CD4-positive, alpha-beta T cell treated with Interleukin-15 for 4 hours (primary cell): ENCODE results near the gene TFG.

Experiments used
- DNase-seq: peaks from one replicate; pipeline ENCODE4 v3.0.0-alpha.2; 2020; ENCODE audit warnings: low spot score

TFG gene

DNA sequence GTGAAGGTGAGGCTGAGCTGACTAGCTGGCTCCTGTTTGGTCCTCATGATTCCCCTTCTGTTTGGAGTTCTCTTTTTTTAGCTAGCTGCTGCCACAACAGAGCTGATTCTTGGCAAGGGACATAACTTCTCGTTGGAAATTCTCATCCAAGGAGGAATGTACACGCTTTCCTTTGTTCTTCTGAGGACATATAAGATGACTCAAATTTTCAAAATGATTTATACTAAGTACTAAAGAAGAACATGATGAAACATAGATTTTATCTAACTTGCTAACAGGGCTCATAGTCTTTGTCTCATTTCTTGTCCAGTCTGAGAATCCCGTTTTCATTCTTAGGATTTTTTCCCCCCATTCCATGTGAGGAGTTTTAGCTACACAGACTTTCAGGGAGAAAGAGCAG lies 2.9 kb upstream of the TFG start:
- DNase-seq, result no peak

DNA sequence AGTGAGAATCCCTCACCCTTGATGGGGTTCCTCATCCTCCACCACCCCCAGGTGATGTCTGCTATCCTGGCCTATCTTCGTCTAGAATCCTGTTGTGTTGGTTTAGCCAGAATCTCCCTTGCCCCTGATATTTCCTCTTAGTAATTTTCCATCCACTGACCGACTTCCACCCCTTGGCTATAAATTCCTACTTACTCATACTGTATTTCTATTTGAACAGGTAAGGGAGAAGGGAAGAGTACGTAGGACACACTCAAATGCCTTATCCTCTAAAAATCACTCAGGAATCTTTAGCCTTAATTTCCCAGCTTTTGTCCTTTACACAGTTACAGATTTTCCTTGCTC lies 678 bp upstream of the TFG start:
- no peak for DNase-seq

- peak; percentile 13 for DNase-seq
Measured at GRCh38 chr3:100709842-100710260, 557 bp downstream of the TFG start.

GRCh38 chr3:100710261-100710968 lies 1.1 kb downstream of the TFG start:
- peak; percentile 54 for DNase-seq

DNA sequence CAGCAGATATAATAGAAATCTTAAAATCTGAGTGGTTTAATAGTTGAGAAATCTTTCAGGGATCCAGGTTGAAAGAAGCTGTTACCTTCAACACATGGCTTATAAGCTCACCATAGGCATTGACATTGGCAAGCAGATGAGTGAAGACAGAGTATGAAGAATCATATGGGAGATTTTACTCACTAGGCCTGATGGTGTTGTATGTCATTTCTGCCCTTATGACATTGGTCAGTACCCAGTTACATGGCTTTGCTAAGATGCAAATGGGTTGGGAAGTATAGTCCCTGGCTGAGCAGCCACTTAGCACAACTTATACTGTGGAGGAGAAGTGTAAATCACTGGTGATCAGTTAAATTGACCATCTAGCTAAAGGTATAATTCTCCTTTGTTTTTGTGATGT lies 5.9 kb downstream of the TFG start:
- no peak for DNase-seq

- DNase-seq, result no peak
Measured at GRCh38 chr3:100717063-100717462, 7.8 kb downstream of the TFG start.

DNA sequence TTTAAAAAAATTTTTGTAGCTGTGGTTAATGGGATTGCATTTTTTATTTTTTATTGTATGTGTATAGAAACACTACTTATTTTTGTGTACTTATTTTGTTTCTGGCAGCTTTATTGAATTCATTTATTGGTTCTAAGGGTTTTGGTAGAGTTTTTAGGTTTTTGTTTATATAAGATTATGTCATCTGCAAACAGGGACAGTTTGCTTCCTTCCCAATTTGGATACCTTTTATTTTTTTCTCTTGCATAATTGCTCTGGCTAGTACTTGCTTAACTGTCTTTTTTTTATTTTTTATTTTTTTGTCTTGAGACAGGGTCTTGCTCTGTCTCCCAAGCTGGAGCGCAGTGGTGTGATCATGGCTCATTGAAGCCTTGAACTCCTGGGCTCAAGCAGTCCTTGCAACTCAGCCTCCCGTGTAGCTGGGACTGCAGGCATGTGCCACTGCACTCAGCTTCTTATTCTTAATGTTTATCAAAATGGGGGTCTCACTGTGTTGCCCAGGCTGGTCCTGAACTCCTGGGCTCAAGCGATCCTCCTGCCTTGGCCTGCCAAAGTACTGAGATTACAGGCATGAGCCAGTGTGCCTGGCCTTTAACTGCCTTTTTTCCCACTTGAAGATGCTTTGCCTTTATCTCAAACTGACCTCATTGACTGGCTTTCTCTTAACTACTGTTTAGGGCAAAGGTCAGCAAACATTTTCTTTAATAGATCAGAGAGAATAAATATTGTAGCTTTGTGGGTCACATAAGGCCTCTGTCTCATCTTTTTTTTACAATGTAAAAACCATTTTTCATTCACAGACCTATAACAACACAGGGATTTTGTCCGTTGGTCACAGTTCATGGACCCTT lies 8.6 kb downstream of the TFG start:
- no peak for DNase-seq

GRCh38 chr3:100719136-100719535 lies 9.8 kb downstream of the TFG start:
- DNase-seq, result no peak

- no peak for DNase-seq
Measured at GRCh38 chr3:100720426-100720825, 11.1 kb downstream of the TFG start.

- no peak for DNase-seq
Measured at GRCh38 chr3:100725935-100726513, 16.7 kb downstream of the TFG start.

DNA sequence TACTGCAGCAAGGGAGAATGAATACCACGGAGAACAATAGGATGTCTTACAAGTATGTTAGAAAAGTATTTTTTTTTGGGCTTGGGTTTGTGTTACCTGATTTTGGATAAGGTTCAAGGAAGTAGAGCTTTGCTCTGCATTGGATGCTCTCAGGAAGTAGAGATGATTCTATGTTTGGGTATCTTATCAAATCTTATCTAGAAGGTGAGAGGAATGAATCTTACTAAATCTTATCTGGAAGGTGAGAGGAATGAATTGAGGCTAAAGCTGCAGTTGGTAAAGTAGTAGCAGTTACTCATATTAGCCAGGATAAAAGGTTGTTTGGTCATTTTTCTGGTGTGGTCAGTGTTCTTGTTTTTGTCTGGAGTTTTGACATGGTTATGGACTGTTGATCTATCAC lies 17.4 kb downstream of the TFG start:
- DNase-seq, result no peak

DNA sequence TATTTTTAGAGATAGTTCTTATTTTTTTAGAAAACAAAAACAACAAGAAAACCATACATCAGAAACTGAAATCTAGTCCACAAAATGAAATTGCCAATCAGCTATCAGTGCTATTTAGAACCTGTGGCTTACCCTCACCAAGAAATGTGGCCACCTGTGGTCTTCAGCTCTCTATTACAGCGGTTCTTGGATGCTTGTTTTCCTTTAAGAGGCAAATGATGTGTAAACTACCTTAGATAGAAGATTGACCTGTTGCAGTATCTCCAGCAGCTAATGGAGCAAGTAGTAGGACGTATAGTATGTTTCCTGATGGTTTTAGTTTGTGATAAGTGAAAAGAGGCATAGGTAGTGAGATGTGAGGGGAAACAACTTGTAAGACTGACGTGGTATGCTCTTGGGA lies 21.2 kb downstream of the TFG start:
- DNase-seq, result no peak

DNA sequence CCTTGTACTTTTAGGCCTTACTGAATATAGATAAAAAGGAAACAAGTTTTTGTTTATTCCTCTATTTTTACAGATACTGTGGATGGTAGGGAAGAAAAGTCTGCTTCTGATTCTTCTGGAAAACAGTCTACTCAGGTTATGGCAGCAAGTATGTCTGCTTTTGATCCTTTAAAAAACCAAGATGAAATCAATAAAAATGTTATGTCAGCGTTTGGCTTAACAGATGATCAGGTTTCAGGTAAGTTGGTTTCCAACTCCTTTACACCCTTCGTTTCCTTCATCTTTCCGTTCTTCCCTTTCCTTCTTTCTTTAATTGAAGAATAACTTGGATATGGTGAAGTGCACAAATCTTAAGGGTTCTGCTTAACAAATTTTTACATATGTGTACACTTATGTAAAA lies 23.1 kb downstream of the TFG start:
- DNase-seq, result no peak

- no peak for DNase-seq
Measured at GRCh38 chr3:100737334-100737733, 28.0 kb downstream of the TFG start.

DNA sequence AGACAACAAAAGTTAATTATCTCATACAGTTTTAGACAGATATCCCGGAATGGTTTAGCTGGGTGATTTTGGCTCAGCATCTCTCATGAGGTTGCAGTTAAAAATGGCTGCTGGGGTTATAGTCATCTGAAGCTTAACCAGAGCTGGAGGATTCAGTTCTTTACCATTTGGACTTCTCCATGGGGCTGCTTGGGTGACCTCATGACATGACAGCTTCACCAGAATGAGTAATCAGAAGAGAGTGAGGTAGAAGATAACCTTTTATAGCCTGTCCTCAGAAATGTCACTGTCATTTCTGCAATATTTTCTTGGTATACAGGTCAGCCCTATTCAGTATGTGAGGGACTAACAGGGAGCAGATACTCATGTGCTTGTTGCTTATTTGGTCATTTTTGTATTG lies 30.9 kb downstream of the TFG start:
- DNase-seq, result no peak

- no peak for DNase-seq
Measured at GRCh38 chr3:100743535-100743934, 34.2 kb downstream of the TFG start.

- no peak for DNase-seq
Measured at GRCh38 chr3:100744671-100745070, 35.4 kb downstream of the TFG start.

DNA sequence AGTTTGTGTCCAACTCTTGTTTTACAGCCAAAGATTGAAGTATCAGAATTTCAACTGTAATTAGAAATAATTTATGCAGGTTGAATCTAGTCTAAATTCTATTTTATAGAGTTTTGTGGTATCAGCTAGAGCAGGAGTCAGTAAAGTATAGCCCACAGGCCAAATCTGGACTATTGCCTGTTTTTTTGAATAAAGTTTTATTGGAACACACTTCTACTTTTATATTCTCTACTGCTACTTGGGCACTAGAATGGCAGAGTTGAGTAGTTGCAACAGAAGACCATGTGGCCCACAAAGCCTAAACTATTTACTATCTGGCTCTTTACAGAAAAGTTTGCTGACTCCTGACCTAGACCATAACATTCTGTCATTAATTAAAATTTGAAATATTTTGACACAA lies 36.3 kb downstream of the TFG start:
- no peak for DNase-seq

DNA sequence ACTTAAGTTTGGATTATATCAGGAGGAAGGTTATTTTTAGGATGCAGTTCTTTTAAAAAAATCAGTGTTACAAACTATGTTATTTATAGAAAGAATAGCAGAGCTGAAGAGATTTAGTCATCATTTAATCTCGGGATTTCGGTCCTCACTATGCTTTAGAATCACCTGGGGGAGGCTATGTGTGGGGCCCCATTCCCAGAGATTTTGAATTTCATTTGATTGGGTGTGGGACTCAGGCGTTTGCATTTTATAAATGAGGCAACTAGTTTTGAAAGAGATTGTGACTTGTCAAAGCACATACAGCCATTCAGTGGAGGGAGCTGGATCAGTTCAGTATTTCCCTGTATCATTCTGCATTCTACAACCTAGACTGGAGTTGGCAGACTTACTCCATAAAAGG lies 36.8 kb downstream of the TFG start:
- no peak for DNase-seq

DNA sequence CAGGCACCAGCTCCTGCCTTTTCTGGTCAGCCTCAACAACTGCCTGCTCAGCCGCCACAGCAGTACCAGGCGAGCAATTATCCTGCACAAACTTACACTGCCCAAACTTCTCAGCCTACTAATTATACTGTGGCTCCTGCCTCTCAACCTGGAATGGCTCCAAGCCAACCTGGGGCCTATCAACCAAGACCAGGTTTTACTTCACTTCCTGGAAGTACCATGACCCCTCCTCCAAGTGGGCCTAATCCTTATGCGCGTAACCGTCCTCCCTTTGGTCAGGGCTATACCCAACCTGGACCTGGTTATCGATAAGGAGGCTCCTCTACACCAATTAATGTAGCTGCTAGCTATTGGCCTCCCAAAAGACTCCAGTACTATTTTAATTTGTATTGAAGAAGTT lies 38.9 kb downstream of the TFG start:
- DNase-seq, result no peak

DNA sequence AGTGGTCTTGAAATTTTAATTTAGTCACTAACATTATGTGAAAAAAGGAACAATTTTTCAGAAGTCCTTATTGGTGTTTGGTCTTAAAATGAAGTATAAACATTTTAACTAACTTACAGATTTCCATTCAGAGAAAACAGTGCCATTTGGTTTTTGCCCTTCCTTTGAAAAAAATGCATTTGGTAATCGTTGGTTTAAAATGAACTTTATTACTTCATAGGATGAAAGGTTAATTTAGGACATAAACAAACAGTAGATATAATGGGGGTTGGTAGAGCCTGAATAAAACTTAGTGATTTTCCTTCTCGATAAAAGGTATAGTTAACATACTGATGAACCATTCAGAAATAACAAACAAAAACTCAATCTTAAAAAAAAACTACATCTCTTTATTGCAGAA lies 39.7 kb downstream of the TFG start:
- no peak for DNase-seq

DNA sequence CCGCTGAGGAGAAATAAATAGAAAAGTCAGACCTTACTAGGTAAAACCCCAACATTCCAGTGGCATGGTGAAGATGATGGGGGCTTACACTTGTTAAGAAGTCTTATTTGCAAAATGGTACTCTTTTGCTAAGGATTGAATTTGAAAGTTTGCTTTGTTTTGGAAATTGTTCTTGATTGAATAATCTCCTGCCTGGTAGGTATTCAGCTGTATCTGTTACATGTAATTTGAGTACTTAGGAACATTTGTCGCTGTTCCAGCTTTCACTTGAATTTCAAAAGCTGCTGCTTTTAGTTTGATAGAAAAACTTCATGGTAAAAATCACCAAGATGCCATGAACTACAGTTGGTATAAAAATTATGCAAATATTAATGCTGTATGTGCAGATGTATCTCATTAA lies 44.6 kb downstream of the TFG start:
- DNase-seq, result no peak

DNA sequence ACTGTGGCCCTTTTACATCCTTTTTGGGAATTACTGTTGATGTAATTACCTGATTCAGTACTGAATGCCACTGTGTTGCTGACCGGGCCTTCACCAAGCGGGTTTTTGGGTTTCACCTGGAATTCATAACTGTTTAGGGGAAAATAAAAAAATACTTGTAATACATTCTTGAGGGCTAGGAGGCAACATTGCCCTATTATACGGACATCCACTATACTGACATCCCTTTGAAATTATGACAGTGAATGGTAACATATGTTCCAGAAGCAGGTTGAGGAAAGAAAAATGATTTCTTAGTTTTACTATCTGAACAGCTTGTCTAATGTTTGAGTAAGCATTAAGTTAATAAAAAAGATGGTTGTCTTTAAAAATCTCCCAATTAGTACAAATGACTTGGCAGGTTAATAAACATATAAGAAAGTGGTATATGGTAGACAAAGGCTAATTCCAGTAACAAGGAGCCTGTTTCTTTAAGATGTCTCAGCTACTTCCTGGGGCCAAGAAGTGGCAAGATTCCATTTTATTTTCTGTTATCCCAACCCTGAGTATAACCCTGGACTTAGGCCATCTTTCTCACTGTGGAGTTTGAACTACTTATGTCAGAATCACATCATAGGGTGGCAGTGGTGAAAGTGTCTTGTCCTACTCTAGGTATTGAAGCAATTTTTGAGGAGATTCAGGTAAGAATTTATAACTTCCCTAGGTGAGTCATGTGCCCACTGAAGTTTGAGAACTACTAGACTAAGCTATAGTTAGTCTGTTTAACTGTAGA lies 45.5 kb downstream of the TFG start:
- no peak for DNase-seq
